Stimulated activated CD4-positive, alpha-beta T cell treated with anti-CD3 and anti-CD28 coated beads, Interleukin-4, amount 100 ng/mL, for 48 hours (primary cell): Measurements from ENCODE around the gene CPEB3.

Experiments
- DNase-seq, 2 donors: peaks; one replicate each; pipeline ENCODE4 v3.0.0-alpha.2; 2020; ENCODE audit warnings: low read depth in 2 of 2

CPEB3 gene

DNA sequence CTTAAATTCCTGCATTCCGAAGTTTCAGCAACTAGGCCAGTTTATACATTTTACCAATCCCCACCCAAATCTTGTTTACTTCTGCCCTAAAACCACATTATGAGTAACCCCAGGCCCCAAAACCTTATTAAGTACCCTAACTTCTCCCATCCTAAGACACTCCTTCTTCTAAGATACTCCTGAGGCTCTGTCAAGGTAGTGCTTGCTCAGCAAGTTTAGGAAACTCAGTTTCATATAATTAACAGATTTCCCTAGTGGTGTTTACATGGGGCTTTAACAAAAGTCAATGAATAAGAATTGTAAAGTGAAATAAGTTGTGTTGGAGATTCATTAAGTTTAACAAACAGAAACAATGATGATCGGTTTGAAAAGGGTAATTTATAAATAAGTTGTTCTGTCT lies 77.8 kb downstream of the CPEB3 start:
- no peak for DNase-seq

DNA sequence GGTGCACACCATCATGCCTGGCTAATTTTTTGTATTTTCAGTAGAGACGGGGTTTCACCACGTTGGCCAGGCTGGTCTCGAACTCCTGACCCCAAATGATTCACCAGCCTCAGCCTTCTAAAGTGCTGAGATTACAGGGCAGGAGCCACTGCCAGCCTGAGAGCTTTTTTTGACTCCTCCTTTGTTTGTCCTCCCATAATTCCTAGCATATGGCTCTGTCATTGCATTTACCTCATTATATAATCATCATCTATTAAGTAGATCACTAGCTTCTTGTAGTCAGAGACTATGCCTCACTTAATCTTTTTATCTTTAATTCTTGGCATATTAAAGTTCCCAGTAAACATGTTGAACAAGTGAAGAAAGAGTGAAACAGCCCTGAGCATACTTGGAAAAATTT lies 82.1 kb downstream of the CPEB3 start:
- DNase-seq = no peak

DNA sequence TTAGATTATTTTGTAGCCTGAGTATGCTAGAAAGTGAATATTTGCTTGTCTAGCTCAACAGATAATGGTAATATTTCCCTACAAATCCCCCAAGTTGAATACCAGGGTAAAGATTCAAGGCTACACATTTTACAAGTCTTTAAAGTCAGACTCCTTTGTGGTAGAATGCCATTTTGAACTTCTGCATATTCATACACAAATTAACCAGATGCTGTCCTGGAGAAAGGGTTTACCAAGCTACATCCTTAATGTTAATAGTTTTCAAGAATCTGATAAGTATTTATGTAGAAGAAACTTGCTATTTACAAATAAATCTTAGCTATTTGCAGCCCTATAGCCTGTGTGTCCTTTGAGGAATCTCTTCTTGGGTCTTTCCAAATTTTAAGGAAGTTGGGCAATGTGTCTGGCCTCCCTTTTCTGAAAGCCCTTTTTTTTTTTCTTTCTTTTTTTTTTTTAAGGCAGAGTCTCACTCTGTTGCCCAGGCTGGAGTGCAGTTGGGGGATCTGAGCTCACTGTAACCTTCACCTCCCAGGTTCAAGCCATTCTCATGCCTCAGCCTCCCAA lies 82.6 kb downstream of the CPEB3 start:
- DNase-seq = no peak

DNA sequence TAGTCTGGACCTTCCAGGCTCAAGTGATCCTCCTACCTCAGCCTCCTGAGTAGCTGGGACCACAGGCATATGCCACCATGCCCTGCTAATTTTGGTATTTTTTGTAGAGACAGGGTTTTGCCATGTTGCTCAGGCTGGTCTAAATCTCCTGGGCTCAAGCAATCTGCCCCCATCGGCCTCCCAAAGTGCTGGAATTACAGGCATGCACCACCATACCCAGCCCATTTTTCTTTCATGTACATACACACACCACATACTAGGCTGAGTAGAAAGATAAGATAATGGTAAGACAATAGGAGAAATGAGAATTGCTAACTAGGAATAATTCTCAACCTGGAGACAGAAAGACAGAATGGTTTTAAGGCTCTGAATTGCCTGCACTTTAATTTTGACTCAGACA lies 83.8 kb downstream of the CPEB3 start:
- DNase-seq = no peak

DNA sequence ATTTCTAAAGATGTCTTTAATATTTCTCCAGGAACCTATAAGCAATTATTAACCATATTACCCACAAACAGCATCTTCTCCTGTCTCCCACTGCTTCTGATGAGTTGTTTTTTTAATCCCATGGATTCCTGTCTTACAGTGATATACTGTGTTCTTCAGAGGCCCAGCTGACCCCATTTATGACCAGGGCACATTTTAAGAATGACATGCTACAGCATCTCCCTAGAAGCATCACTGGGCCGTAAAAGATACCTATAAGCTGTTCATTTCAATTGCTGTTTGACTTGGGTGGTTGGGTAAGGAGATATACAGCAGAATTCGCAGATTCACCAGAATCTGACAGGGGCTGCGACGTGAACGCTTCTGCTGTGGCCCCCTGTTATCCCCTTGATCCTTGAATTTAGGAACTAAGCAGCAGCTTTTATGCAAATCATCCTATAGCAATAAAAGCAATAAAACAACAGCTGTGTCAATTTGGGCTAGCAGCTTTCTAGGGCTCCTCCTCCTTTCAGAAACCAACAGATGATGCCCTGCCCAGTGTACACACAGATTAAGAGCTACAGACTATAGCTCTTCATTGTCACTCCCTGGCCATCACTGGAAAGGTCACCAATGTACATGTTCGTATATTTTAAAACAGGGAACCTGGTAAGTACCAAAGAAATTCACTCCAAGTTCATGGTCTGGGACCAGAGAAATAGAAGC lies 86.8 kb downstream of the CPEB3 start:
- DNase-seq = no peak

DNA sequence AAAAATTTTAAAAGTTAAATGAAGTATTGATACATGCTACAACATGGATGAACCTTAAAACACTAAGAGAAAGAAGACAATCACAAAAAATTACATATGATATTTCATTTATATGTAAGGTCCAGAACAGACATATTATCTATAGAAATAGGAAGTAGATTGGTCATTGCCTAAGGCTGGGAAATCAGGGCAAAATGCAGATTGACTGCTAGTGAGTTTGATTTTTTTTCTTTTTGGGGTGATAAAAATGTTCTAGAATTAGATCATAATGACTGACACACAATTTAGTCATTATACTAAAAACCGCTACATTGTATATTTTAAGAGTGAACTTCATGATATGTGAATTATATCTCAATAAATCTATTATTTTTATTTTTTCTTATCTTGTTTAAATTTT lies 88.3 kb downstream of the CPEB3 start:
- DNase-seq = no peak

DNA sequence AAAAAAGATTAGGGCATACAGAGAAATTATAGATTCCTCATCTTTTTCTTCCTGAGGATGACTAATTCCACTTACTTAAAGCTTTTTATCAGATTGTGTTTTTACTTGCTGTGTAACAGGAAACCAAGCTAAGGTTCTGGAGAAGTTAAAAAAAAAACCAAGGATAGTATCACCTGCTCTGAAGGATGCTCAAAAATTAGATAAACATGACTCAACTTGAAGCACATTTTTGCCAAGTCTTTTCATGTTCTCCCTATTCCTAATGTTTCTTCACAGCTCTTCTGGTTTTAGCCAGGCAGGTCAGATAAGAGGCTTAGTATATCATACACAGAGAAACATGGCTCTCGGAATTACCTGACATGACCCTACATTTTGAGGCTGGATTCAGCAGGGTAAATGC lies 90.3 kb downstream of the CPEB3 start:
- no peak for DNase-seq

DNA sequence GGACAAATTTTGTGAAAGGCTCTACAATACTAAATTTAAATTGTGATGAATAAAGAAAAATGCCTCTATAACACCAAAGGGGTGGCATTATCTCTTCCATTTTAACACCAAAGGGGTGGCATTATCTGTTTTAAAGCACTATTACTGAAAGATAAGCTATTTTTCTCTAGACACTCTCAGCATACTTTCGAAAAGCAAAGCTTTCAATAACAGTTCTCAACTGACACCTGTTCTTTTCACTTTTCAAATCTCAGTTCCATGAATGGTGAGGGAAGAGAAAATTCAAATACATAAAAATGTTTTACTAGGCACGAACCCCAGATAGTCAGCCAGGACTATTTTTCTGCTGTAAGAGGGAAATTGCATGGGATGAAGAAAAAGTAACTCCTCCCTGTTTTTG lies 103.8 kb downstream of the CPEB3 start:
- no peak for DNase-seq

DNA sequence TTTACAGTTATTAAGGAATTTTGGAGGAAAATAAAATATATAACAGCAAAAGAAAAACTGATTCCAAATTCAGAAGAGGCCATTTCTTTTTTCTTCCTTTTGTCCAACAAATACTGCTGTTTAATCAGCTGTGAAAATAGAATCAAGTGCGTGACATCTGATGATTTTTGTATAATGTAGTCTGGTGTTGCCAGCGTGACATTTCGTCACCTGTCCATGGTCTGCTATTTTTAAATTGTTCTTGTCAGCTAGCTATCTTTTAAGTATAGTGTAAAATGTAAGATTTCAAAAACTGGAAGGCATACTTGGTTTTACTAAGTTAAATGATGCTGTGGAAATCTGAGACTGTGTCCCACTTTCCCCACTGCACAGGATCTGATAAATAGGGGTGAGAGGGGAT lies 105.9 kb downstream of the CPEB3 start:
- no peak for DNase-seq

DNA sequence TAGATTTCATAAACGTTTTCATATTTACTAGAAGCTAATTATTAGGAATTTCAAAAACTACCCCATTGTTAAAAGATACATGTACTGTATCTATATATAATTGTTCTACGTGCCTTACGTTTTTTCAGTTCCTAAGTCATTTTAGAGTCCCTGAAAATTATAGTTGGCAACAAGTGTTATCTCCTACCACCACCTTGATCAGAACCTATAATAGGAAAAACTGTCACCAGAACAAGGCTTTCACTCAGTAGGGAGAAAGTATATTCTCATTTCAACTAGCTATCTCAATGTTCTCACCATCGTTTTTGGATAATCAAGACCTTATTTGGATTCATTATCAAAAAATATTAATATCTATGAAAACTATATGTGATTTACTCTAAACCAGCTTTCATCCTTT lies 107.7 kb downstream of the CPEB3 start:
- no peak for DNase-seq

DNA sequence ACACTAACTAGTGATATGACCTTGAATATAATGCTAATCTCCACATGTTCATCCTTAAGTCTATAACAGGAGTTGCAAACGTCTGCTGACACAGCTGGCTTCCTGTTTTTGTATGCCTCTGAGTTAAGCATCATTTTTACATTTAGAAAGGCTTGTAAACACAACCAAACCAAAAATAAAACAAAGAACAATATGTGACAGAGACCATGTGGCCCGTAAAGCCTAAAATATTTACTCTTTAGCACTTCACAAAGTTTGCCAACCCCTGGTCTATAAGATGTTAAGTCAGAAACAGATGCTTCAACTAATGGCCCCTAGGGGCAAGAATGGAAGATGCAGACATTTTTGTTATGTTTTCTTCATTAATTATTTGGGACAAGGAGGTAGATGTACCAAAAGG lies 109.3 kb downstream of the CPEB3 start:
- no peak for DNase-seq

DNA sequence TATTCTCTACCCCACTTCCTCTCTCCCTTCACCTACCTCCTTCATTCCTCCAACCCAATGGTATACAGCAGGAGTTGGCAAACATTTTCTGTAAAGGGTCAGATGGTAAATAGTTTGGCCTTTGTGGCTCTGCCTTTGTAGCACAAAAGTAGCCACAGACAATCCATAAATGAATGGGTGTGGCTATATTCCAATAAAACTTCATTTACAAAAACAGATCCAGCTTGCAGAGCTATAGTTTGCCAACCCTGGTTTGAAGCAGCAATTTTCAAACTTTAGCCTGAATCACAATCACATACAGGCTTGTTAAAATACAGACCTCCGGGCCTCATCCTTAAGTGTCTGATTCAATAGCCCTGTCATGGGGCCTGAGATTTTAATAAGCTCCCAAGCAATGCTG lies 110.5 kb downstream of the CPEB3 start:
- no peak for DNase-seq

DNA sequence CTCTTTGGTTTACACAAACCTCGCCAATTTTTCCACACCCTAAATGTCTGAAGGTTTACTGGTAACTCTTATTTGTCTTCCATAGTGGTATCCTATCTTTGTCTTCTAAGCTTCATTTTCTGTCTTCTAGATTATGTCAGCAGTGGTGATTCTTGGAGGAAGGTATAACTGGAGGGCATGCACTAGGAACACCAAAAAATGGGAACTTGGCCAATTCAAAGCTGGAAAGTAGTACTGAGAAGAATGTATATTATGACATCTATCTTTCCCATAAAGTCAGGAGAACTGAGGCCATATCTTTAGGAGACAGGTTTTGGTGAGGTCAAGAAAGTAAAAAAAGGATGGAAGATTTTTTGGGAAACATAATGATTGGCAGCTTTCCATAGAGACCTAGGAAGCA lies 113.3 kb downstream of the CPEB3 start:
- no peak for DNase-seq

DNA sequence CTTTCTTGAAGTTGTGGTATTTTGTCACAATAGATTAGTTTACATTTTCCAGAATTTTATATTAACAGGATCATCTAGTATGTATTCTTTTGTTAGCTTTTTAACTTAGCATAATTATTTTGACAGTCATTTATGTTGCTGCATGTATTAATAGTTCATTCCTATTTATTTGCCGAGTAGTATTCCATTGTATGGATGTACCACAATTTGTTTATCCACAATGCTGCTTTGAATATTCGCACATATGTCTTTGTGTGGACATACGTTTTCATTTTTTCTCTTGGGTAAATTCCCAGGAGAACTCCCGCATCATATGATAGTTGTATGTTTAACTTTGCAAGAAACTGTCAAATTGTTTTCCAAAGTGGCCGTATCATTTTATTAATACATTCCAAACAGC lies 115.7 kb downstream of the CPEB3 start:
- DNase-seq = no peak

DNA sequence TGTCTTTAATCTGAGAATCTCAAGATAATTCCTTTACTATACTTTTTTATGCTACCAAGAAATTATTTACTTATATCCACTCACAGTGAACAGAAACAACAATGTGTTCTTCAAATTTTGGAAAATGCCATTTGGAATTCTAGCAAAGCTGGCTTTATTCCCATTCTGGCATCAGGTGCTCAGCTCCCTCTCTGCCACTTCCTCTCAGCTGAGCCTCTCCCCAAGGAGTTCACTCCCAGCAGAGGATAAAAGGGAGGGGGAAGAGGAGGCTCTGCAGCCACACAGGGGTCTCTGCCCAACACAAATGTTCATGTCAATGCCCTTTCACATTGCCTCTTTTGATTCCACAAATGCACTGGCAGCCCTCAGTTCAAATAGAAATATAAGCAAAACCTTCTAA lies 116.9 kb downstream of the CPEB3 start:
- DNase-seq = no peak

DNA sequence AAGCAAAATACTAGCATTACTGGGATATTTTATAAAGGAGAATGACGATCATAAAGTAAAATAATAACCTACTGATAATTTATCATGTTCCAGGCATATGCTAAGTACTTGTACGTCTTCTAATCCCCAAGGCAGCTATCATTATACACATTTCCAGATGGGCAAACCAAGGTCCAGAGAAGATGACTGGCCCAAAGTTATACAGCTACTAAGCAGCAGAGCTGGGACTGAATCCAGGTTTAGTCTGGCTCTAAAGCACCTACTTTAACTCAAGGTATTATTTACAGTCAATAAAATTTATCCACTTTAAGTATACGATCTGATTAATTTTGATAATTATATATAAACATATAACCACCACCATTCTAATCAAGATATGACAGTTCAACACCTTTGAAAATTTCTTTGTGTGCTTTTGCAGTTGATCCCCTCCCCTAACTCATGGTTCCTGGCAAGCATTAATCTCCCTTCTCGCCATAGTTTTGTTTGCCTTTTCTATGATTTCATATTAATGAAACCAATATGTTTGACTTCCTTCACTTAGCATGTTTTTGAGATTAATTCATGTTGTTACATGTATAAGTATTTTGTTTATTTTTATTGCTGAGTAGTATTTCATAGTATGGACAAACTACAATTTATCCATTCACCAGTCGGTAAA lies 126.7 kb downstream of the CPEB3 start:
- no peak for DNase-seq

DNA sequence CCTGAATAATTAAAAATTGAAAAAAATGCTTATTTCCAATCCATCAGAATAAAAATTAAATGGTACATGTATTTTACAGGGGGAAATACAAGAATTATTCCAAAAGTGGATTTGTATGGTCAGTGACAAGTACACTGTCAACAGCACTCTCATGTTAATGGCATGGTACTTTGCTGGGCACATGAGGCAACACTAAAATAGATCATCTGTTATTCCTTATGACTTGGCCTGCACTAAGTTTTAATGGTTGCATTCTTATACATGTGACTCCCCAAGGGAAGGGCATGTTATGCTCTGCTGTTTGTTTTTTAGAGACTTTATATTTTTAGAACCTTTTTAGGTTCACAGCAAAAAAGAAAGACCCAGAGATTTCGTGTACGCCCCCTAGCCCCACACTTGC lies 128.3 kb downstream of the CPEB3 start:
- no peak for DNase-seq

DNA sequence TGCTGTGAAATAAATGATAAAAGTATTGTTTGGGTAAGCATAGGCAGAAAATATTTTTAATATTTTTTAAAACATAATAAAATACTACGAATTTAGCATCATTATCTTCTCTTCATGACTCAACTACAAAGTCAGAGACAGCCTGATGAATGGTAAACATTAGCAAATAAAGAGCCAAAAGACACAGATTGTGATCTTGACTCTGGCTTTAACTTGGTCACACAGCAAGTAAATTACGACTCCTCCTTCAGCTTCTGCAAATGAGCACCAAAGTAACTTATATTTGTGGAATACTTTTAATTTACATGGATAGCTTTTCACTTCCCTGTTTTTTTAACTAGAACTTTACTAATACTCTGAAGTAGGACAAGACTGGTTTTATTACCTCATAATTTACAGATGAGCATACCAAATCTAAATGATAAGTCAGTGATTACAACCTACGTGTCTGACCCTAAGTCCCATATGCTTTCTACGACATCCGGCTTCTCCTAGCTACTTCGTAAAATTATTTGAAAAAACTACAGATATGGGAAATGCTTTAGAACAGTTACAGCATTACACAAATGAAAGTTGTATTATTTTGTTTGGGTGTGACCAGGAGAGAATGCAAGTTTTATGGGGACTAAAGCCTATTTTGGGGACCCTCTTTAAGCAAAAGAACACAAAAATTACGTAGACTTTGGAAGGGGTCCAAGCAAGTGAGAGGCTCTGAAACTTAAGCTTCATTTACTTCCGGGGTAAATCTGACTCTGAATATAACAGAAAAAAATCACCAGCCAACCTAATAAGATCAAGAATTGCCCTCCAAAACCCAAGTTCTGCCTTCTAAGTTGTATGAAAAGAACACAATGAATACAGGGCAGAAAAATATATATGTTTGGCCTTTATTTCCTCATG lies 133.8 kb downstream of the CPEB3 start:
- no peak for DNase-seq

DNA sequence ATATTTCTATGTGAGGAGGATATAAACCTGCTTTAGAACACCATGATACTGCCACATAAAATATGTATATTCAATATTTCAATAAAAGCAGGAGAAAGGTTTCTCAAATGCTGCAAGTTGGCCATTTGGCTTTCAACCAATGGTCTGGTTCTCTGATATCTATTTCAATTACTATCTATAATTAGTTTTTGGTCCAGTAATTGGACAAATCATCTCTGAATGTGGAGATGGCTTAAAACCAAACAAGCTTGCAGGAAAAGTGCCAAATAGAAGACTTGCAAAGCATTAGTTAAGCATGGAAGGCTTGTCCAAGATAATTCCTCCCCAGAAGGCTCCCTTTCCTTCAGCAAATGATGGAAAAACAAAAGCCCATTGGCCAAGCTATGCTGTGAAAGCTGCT lies 140.1 kb downstream of the CPEB3 start:
- DNase-seq = no peak

DNA sequence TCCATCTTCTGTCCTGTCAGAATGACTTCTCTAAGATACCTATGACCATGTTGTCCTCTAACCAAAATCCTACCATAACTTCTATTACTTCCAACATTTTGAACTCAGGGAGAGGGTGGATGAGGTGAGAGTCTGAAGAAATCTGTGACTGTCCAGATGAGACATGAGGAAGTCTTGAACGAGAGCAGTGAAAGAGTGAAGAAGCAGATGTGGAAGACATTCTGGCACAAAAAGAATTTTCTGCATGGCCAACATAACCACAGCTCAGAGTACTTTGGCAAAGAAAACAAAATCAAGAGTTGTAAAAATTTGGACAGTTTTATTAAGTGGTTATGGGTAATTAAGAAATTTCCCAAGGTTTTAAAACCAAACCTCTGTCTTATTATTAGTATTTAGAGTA lies 141.6 kb downstream of the CPEB3 start:
- no peak for DNase-seq

DNA sequence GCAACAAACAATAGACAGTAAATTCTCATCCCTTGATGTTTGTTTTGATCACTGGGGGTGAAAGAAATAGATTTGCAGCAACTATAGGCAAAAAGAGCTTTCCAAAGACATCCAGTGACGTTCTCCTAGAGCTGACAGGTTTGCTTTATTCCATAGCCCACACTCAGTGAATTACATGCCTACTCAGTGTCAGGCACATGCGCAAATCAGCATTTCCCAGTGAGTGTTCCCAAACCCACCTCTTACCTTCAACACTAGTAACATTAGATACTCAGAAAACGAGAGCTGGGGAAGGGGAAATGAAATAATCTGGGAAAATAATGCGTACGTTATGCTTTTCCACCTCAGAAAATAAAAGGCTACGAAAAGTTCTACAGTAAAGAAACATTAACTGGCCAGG lies 144.1 kb downstream of the CPEB3 start:
- DNase-seq = no peak

DNA sequence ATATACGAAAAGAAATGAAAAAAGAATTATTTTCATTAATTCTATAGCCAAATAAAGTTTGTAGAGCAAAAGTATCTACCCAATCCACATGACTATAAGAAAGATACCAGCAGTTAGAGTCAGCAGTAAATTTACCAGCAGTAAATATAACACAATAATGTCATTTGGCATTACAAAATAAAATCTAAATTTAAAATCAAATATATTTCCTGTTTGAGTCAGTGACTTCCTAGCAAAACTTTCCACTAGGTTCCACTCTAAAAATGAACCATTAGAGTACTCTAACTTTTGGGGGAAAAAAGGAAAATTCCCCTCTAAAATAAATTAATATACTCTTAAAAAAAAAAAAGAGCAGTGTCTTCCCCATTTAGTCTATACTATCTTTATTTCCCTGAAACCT lies 144.8 kb downstream of the CPEB3 start:
- DNase-seq = no peak

DNA sequence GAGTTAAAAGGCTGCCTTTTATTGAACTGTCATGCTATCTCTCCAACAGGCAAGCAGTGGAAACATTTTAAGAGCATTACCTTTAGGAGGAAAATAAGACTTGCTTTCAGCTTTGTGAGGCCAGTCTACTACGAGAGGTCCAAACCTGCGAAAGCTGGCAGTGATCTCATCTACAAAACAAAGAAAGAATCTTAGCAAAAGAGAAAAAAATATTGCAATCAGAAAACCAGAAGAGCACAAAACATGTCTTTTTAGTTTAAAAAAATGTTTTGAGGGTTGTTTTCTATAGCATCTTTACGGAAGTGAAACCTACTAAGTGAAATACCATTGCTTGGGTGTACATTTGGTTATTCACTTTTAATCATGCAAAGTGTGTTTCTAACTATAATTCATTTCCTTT lies 147.9 kb downstream of the CPEB3 start:
- DNase-seq = no peak
